Activated naive CD4-positive, alpha-beta T cell treated with anti-CD3 and anti-CD28 coated beads for 36 hours (primary cell): ENCODE data around the gene FKBP11. TPM values are rescaled to one million over a fixed set of nuclear protein-coding genes. Genes with fewer than 3 reads are reported as not detected.

Experiments used
- CTCF ChIA-PET: fragments of 350-600 bp; sonication (Branson Sonifier 250); formaldehyde crosslinking; loops from one replicate; lab custom pipeline; 2021; ENCODE audit warnings: antibody characterized with exemption; lab: Charles Lee
- DNase-seq: peaks from one replicate; pipeline ENCODE4 v3.0.0-alpha.2; 2020
- H3K27ac Mint-ChIP-seq: one replicate; pipeline ENCODE4 v1.8.0; 2021; ENCODE audit warnings: mild to moderate bottlenecking, mixed read lengths
- H3K27me3 Mint-ChIP-seq: one replicate; pipeline ENCODE4 v1.8.0; 2021; ENCODE audit warnings: low read depth, mixed read lengths
- H3K36me3 Mint-ChIP-seq: one replicate; pipeline ENCODE4 v1.8.0; 2021; ENCODE audit warnings: low read depth, mixed read lengths
- H3K4me1 Mint-ChIP-seq: one replicate; pipeline ENCODE4 v1.8.0; 2021; ENCODE audit warnings: low read depth, mixed read lengths
- H3K4me3 Mint-ChIP-seq: one replicate; pipeline ENCODE4 v1.8.0; 2021; ENCODE audit warnings: mild to moderate bottlenecking, moderate library complexity, mixed read lengths
- H3K9me3 Mint-ChIP-seq: one replicate; pipeline ENCODE4 v1.8.0; 2021; ENCODE audit warnings: mixed read lengths
- intact Hi-C: fragments of 100-400 bp; cut with micrococcal nuclease; formaldehyde crosslinking; loops from one replicate; pipeline ENCODE4 v1.15.1; 2023
- total RNA-seq, 2 experiments: library from RNA; stranded (reverse); gene quantifications; one replicate each; pipeline ENCODE4 v1.2.3, GENCODE V29; 2021

The FKBP11 gene
- total RNA-seq, 2 experiments from 2014 or later = 49.6 to 59.8 TPM

DNA sequence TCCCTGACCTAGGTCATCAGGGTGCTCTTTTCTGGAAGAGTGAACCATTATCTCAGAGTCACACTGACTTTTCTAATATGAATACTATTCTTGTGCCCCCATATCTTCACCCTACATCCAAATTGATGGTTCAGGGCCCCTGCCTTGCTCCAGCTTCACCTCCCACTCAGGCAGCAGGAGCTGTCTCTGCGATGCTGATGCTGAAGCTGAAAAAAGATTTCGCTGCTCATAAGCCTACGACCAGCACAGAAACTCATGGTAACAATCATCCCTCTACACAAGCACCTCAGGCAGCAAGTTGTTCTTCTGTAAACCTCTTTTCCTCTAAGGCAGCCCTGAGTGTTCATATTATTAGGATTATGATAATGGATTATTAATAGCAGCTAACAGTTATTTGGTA is 28.8 kb upstream of the FKBP11 start:
- DNase-seq = no peak
- intact Hi-C loops = no loop called here
- H3K9me3 Mint-ChIP-seq = no peaks in the 10 kb centered on the region
- H3K36me3 Mint-ChIP-seq = peaks cover 9% of the 10 kb centered on the region
- H3K27ac Mint-ChIP-seq = no peak overlapping the region
- H3K4me3 Mint-ChIP-seq = no peak overlapping the region
- no peaks in the 10 kb centered on the region for H3K27me3 Mint-ChIP-seq
- H3K4me1 Mint-ChIP-seq = peaks cover 30% of the 10 kb centered on the region
- CTCF ChIA-PET = interaction anchor here (0.7 kb wide), 1 partner anchor 30 kb away, joined by 3 read pairs; no protein-coding TSS in a partner anchor

DNA sequence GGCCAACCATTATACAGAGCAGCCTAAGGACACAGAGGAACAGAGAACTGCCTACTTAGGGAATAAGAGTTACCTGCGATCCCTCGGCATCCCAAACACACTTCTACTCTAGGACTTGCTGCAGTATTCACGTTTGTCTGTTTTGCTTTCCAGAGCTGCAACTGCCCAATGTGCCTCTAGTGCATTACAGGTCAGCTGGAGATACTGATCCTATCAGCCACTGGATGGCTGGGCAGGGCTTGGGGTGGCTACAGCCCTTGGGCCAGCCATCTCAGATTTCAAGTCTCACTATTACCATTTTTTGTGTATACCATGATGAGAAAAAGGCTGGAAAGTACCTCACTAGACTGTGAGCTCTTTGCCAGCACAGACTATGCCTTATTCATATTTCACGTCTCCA is 27.4 kb upstream of the FKBP11 start:
- Mint-ChIP-seq H3K27ac (no peak overlapping the region), H3K4me1 (peaks cover 33% of the 10 kb centered on the region)
- CTCF ChIA-PET = interaction anchor here (0.6 to 1.9 kb wide), 7 partner anchors 19 to 145 kb away, joined by 3 to 7 read pairs (median 3); partner anchors contain the start of gene WNT1

DNA sequence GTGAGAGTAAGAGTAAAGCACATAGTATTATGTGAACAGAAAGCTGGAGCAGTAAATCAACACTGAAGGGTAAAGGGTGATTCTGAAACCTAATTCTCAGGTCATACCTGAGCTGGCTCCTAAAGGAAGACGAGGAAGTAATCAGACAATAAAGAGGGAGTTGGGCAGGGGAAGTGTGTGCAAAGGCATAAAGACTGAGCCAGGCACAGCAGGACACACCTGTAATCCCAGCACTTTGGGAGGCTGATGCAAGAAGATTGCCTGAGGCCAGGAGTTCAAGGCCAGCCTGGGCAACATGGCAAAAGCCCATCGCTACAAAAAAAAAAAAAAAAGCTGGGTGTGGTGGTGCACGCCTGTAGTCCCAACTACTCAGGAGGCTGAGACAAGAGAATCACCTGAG is 22.4 kb upstream of the FKBP11 start:
- no peak for DNase-seq
- Mint-ChIP-seq H3K27me3 (no peaks in the 10 kb centered on the region), H3K4me1 (peaks cover 10% of the 10 kb centered on the region), H3K4me3 (no peak overlapping the region), H3K27ac (no peak overlapping the region), H3K36me3 (peaks cover 9% of the 10 kb centered on the region), H3K9me3 (no peaks in the 10 kb centered on the region)
- CTCF ChIA-PET = interaction anchor here (1.0 to 1.4 kb wide), 4 partner anchors 10 to 144 kb away, joined by 4 to 7 read pairs (median 4); no protein-coding TSS in a partner anchor
- intact Hi-C loops = no loop called here

More for the DNA sequence above, 27.4 kb upstream of the FKBP11 start:
- no peak for DNase-seq
- intact Hi-C loops = no loop called here
- no peak overlapping the region for H3K4me3 Mint-ChIP-seq
- no peaks in the 10 kb centered on the region for H3K9me3 Mint-ChIP-seq
- H3K27me3 Mint-ChIP-seq = no peaks in the 10 kb centered on the region
- H3K36me3 Mint-ChIP-seq = peaks cover 13% of the 10 kb centered on the region

DNA sequence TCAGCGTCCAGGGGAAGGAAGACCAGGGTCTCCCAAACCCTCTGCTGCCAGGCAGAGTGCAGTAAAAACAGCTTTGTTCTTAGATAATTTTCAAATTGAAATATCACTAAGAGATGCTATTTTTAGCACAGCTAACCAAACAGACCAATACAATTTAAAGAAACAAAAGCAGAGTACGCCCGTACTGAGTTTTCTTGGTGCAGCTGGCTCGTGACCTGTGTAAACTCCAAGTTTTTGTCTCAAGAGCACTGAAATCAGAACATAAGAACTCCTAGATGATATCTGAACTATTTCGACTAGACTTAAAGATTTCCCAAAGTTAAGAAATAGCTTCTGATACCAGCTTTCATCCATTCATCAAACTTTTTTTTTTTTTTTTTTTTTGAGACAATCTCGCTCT is 21.7 kb upstream of the FKBP11 start:
- intact Hi-C loops = no loop called here
- no peak overlapping the region for H3K4me3 Mint-ChIP-seq
- H3K4me1 Mint-ChIP-seq = peaks cover 10% of the 10 kb centered on the region
- peaks cover 11% of the 10 kb centered on the region for H3K36me3 Mint-ChIP-seq
- no peak overlapping the region for H3K27ac Mint-ChIP-seq
- no peaks in the 10 kb centered on the region for H3K27me3 Mint-ChIP-seq
- CTCF ChIA-PET = interaction anchor here (0.6 to 1.4 kb wide), 4 partner anchors 9 to 41 kb away, joined by 3 to 7 read pairs (median 4); no protein-coding TSS in a partner anchor
- H3K9me3 Mint-ChIP-seq = no peaks in the 10 kb centered on the region
- DNase-seq = no peak

DNA sequence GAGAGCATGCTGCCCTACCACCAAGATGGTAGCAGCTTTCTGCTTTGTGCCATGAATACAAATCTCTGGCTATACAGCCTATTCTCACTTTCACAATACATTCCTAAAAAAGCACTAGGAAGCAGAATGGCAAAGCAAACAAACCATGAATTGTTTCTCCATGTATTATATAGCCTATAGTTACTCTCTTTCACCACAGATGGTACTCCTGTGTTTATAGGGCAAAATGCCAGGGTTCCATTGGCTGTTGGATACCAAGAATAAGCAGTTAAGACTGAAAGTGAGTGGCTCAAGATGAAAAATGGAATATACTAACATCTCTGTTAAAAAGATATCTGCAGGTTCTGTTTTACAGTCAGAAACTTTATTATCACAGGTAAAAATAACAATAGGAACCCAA is 20.9 kb upstream of the FKBP11 start:
- Mint-ChIP-seq H3K36me3 (peaks cover 11% of the 10 kb centered on the region), H3K27ac (no peak overlapping the region), H3K4me3 (no peak overlapping the region), H3K9me3 (no peaks in the 10 kb centered on the region), H3K27me3 (no peaks in the 10 kb centered on the region), H3K4me1 (peaks cover 10% of the 10 kb centered on the region)
- CTCF ChIA-PET = interaction anchor here (0.5 to 2.8 kb wide), 4 partner anchors 10 to 92 kb away, joined by 3 to 14 read pairs (median 4); a partner anchor contains a TSS
- DNase-seq = no peak
- intact Hi-C loops = no loop called here

DNA sequence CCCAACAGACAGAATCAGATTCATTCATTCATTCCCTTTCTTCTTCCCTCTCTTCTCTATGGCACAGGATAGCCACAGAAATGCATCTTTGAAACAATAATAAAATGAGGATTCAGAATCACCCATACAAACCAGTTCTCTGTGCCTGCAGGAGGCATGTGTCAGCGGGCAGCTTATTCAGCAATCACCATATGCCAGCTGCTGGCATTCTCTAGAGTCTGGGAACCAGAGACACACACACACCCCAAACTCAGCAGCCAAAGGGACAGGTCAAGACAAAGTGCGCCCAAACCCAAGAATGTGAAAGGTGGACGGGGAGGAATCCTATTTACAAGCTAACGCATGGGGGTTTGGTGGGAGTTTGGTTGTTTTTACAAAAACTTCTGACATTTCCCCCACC is 17.9 kb upstream of the FKBP11 start:
- no peak for DNase-seq
- peaks cover 4% of the 10 kb centered on the region for H3K4me1 Mint-ChIP-seq
- CTCF ChIA-PET = interaction anchor here (1.0 to 2.1 kb wide), 3 partner anchors 34 to 89 kb away, joined by 3 to 13 read pairs (median 7); partner anchors contain the start of gene WNT1
- intact Hi-C loops = no loop called here
- no peaks in the 10 kb centered on the region for H3K27me3 Mint-ChIP-seq
- H3K36me3 Mint-ChIP-seq = peaks cover 11% of the 10 kb centered on the region
- no peak overlapping the region for H3K4me3 Mint-ChIP-seq
- no peaks in the 10 kb centered on the region for H3K9me3 Mint-ChIP-seq
- H3K27ac Mint-ChIP-seq = no peak overlapping the region

DNA sequence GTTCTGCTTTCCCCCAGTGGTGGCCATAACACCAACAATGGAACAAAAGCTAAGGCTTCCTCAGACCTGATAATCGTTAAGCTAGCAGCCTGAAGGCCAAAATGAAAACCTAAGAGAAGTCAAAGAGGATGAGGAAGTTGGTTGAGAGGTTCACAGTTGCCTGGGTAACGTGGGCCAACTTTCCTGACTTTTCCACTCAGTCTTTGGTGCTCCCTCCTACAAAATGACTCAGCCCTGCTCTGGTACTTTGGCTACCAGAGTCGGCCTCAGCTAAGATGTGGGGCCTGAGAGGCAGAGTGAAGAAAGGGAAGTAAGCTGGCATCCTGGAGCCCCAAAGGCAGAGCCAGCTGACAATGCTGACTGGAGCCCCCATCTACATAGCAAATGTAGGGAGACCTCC is 14.9 kb upstream of the FKBP11 start:
- intact Hi-C loops = no loop called here
- no peaks in the 10 kb centered on the region for H3K9me3 Mint-ChIP-seq
- peaks cover 2% of the 10 kb centered on the region for H3K4me1 Mint-ChIP-seq
- no peak for DNase-seq
- peaks cover 9% of the 10 kb centered on the region for H3K36me3 Mint-ChIP-seq
- CTCF ChIA-PET = interaction anchor here (0.6 to 3.0 kb wide), 10 partner anchors 10 to 121 kb away, joined by 3 to 22 read pairs (median 4); partner anchors contain the start of genes DDX23 and FKBP11
- H3K4me3 Mint-ChIP-seq = no peak overlapping the region
- no peaks in the 10 kb centered on the region for H3K27me3 Mint-ChIP-seq
- no peak overlapping the region for H3K27ac Mint-ChIP-seq

DNA sequence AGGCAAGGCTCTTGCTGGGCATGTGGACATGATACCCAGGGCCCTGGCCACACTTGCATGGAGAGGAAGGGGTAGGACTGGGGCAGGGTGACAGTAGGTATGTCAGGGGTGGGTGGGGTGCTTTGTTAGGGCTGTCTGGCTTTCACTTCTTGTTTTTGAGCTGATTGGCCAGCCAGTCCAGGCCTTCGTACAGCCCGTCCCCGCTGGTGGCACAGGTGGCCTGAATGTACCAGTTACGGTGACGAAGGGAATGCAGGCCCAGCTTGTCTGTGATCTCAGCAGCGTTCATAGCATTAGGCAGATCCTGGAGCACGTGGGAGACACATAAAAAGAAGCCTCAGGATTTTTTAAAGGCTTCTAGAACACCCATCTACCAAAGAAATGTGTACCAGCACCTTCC is 13.5 kb upstream of the FKBP11 start:
- Mint-ChIP-seq H3K27ac (no peak overlapping the region), H3K9me3 (no peaks in the 10 kb centered on the region), H3K36me3 (peaks cover 11% of the 10 kb centered on the region), H3K4me3 (no peak overlapping the region), H3K4me1 (peaks cover 8% of the 10 kb centered on the region), H3K27me3 (no peaks in the 10 kb centered on the region)
- intact Hi-C loops = loop anchor here (5.0 kb wide), 1 partner anchor 187 kb away; no protein-coding TSS in a partner anchor
- CTCF ChIA-PET = interaction anchor here (0.8 to 3.0 kb wide), 6 partner anchors 8 to 86 kb away, joined by 3 to 22 read pairs (median 6); partner anchors contain the start of genes DDX23 and FKBP11
- DNase-seq = no peak

DNA sequence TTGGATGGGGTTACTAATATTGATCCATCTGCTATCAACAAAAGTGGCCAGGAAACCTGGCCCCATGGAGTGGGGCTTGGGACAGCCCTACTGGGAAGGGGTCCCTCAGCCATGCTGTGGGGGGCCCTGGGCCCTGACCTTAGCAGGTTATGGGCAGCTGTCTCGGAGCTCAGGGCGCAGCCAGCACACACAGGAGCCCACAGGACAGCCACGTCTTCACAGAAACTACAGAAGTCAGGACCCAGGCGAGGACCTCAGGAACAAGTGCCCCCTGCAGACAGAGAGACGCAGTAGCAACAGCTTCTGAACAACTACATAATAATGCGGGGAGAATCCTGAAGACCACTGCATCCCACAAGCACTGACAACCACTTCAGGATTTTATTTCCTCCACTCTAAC is 11.9 kb upstream of the FKBP11 start:
- Mint-ChIP-seq H3K27ac (no peak overlapping the region), H3K4me3 (no peak overlapping the region), H3K4me1 (peaks cover 10% of the 10 kb centered on the region), H3K9me3 (no peaks in the 10 kb centered on the region), H3K27me3 (no peaks in the 10 kb centered on the region), H3K36me3 (peaks cover 9% of the 10 kb centered on the region)
- no peak for DNase-seq
- CTCF ChIA-PET = interaction anchor here (0.7 to 5.1 kb wide), 8 partner anchors 11 to 84 kb away, joined by 3 to 35 read pairs (median 4); partner anchors contain the start of genes DDX23 and FKBP11
- intact Hi-C loops = loop anchor here (5.0 kb wide), 1 partner anchor 185 kb away; no protein-coding TSS in a partner anchor

DNA sequence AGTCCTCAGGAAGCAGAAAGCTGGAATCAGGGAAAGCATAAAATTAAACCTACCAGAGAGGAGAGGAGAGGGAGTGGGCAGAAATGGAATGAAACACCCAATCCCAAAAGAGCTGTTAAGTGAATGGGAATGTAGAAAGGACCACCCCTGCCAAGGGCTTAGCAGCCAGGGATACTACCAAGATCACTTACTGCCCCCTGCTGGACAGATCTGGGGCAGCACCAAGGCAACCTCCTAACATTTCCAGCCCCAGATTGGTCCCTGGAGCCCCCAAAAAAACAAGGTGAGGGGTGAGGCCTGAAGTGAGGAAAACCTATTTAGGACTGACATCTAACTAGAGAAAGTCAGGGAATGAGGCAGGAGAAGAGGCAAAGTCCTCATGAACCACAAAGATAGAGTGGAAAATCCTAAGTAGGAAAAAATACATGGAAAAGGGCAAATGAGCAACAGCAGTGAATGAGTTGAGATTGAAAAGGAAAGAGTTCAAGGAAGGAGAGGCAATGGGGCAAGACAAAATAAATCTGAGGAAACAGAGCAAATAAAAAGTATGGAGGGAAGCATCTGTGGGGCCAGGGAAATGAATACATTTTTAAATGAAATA is 11.2 kb upstream of the FKBP11 start:
- DNase-seq = peak; percentile 90
- CTCF ChIA-PET = interaction anchor here (0.6 to 5.1 kb wide), 15 partner anchors 9 to 195 kb away, joined by 3 to 35 read pairs (median 4); partner anchors contain the start of genes ARF3, DDX23, FKBP11 and WNT1
- Mint-ChIP-seq H3K4me1 (peaks cover 10% of the 10 kb centered on the region), H3K27ac (peak overlapping the region; percentile 47), H3K4me3 (no peak overlapping the region), H3K27me3 (no peaks in the 10 kb centered on the region), H3K9me3 (no peaks in the 10 kb centered on the region), H3K36me3 (peaks cover 9% of the 10 kb centered on the region)
- intact Hi-C loops = loop anchor here (1.0 to 5.0 kb wide), 7 partner anchors 12 to 184 kb away; a partner anchor contains a TSS

DNA sequence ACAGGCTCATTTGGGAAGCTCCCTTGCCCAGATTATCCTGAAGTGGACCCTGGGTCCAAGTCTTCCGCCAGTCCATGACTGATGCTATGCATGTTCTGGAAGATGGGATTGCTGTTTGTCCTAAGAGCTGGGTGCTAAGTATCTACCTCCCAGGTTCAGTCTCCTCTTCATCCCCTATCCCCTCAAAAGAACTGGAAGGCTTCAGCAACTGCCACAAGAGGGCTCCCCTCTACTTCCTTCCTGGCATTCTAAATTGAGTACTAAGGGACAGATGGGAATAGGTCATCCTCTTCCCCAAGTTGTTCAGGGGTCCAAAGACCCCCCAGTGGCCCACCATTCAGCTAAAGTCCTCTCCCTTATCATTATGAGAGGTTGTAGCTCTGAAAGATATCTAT is 9.0 kb upstream of the FKBP11 start:
- peaks cover 10% of the 10 kb centered on the region for H3K4me1 Mint-ChIP-seq
- H3K4me3 Mint-ChIP-seq = no peak overlapping the region
- intact Hi-C loops = loop anchor here (1.0 kb wide), 1 partner anchor 44 kb away; the partner anchor contains the start of gene WNT1

DNA sequence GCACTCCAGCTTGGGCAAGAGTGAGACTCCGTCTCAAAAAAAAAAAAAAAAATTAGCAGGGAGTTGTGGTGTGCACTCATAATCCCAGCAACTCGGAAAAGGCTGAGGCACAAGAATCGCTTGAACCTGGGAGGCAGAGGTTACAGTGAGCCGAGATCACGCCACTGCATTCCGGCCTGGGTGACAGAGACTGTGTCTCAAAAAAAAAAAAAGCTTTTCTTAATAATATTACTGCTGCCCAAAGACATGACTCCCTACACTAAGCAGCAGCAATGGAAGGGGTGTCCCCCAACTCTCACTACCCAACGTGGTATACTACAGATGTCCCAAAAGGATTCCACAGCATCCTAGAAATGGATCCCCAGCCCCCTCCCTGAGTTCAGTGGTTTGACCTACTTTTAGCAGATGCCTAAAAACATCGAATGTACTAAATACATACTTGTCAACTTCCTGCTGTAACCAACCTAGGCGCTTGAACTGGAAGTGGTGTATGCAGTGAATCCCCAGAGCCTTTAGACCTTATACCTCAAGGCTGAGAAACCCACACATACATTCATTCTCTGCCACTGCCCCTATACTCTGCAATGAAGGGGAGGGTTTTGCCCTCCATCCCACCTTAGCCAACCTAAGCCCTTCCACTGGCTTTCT is 8.5 kb upstream of the FKBP11 start:
- no peak overlapping the region for H3K4me3 Mint-ChIP-seq

More for the DNA sequence above, 9.0 kb upstream of the FKBP11 start:
- H3K27me3 Mint-ChIP-seq = no peaks in the 10 kb centered on the region
- no peak overlapping the region for H3K27ac Mint-ChIP-seq
- DNase-seq = peak; percentile 31
- peaks cover 14% of the 10 kb centered on the region for H3K36me3 Mint-ChIP-seq
- CTCF ChIA-PET = interaction anchor here (0.6 to 5.1 kb wide), 13 partner anchors 9 to 282 kb away, joined by 3 to 35 read pairs (median 4); partner anchors contain the start of genes FKBP11 and WNT1
- H3K9me3 Mint-ChIP-seq = no peaks in the 10 kb centered on the region

More for the DNA sequence above, 8.5 kb upstream of the FKBP11 start:
- Mint-ChIP-seq H3K4me1 (peaks cover 10% of the 10 kb centered on the region), H3K36me3 (peaks cover 14% of the 10 kb centered on the region), H3K27me3 (no peaks in the 10 kb centered on the region), H3K27ac (no peak overlapping the region), H3K9me3 (no peaks in the 10 kb centered on the region)
- DNase-seq = no peak
- intact Hi-C loops = loop anchor here (1.0 kb wide), 1 partner anchor 45 kb away; the partner anchor contains the start of gene WNT1
- CTCF ChIA-PET = interaction anchor here (0.5 to 5.1 kb wide), 12 partner anchors 8 to 133 kb away, joined by 3 to 35 read pairs (median 4); partner anchors contain the start of genes FKBP11 and WNT1
